ENCODE data around the gene CDH23. TPM values are rescaled to one million over a fixed set of nuclear protein-coding genes. Genes with fewer than 3 reads are reported as not detected.

Gene CDH23
- polyA plus RNA-seq, 1 donor (not counting 4 experiments of a cell fraction or from before 2014, with no cell fraction given), result 0.01 TPM

GRCh38 chr10:71580415-71580814, 183.7 kb downstream of the CDH23 start:
- DNase-seq (ENCODE audit: low read depth, low spot score), result no peak

GRCh38 chr10:71580926-71581325, 184.2 kb downstream of the CDH23 start:
- Histone ChIP-seq H4K20me1 (ENCODE audit: control insufficient read depth, extremely low read depth, insufficient read depth, low read length) (no peaks in the 10 kb centered on the region), H3K27ac (ENCODE audit: control insufficient read depth, insufficient read depth, low read length) (no peak overlapping the region), H2AFZ (ENCODE audit: control insufficient read depth, low read length) (no peak overlapping the region), H3K27me3 (ENCODE audit: control insufficient read depth, extremely low read depth, insufficient read depth, low read length) (peaks cover 8% of the 10 kb centered on the region), H3K79me2 (ENCODE audit: control insufficient read depth, insufficient read depth, low read length) (no peaks in the 10 kb centered on the region), H3K4me3 (ENCODE audit: control insufficient read depth in 2 of 3, extremely low read depth in 1 of 3, insufficient read depth in 2 of 3, low read depth in 1 of 3, low read length in 3 of 3) (no peak overlapping the region), H3K9ac (ENCODE audit: control insufficient read depth, extremely low read depth, insufficient read depth, low read length) (no peak overlapping the region), H3K9me3 (ENCODE audit: control insufficient read depth, low read depth, low read length) (no peaks in the 10 kb centered on the region), H3K9me1 (ENCODE audit: control insufficient read depth, extremely low read depth, insufficient read depth, low read length) (no peaks in the 10 kb centered on the region), H3K36me3 (ENCODE audit: control insufficient read depth in 2 of 2, extremely low read depth in 1 of 2, insufficient read depth in 2 of 2, low read length in 2 of 2) (no peaks in the 10 kb centered on the region), H3K4me2 (ENCODE audit: control insufficient read depth, extremely low read depth, insufficient read depth, low read depth, low read length) (no peak overlapping the region), H3K4me1 (ENCODE audit: control insufficient read depth, extremely low read depth, insufficient read depth, low read length) (no peaks in the 10 kb centered on the region)
- no peak for FAIRE-seq
- TF ChIP-seq CTCF (optimal IDR thresholded peaks at IDR 0.05 in 1 of 3, IDR thresholded peaks at IDR 0.05 in 1 of 3, conservative IDR thresholded peaks at IDR 0.05 in 1 of 3; ENCODE audit: extremely low read depth in 1 of 3, insufficient read depth in 2 of 3, low read length in 3 of 3), result no peak
- TF ChIP-seq EZH2 (IDR thresholded peaks at IDR 0.05; ENCODE audit: low read length), result no peak
- no peak for DNase-seq (ENCODE audit: low read depth, low spot score)
- dilution Hi-C loops (cut with MboI; ENCODE audit: extremely low pct_ligation_motif_present, low sequenced_read_pairs), result no loop called here

More at GRCh38 chr10:71580415-71580814, 183.7 kb downstream of the CDH23 start:
- H3K9me3 ChIP-seq (ENCODE audit: control insufficient read depth, low read depth, low read length), result no peaks in the 10 kb centered on the region
- H2AFZ ChIP-seq (ENCODE audit: control insufficient read depth, low read length), result no peak overlapping the region
- TF ChIP-seq EZH2 (IDR thresholded peaks at IDR 0.05; ENCODE audit: low read length) (no peak), CTCF (optimal IDR thresholded peaks at IDR 0.05 in 1 of 3, IDR thresholded peaks at IDR 0.05 in 1 of 3, conservative IDR thresholded peaks at IDR 0.05 in 1 of 3; ENCODE audit: extremely low read depth in 1 of 3, insufficient read depth in 2 of 3, low read length in 3 of 3) (no peak)
- H3K9me1 ChIP-seq (ENCODE audit: control insufficient read depth, extremely low read depth, insufficient read depth, low read length), result no peaks in the 10 kb centered on the region
- H4K20me1 ChIP-seq (ENCODE audit: control insufficient read depth, extremely low read depth, insufficient read depth, low read length), result no peaks in the 10 kb centered on the region
- H3K9ac ChIP-seq (ENCODE audit: control insufficient read depth, extremely low read depth, insufficient read depth, low read length), result no peak overlapping the region
- H3K27me3 ChIP-seq (ENCODE audit: control insufficient read depth, extremely low read depth, insufficient read depth, low read length), result peaks cover 13% of the 10 kb centered on the region
- no peaks in the 10 kb centered on the region for H3K36me3 ChIP-seq (ENCODE audit: control insufficient read depth in 2 of 2, extremely low read depth in 1 of 2, insufficient read depth in 2 of 2, low read length in 2 of 2)
- no peak overlapping the region for H3K27ac ChIP-seq (ENCODE audit: control insufficient read depth, insufficient read depth, low read length)
- dilution Hi-C loops (cut with MboI; ENCODE audit: extremely low pct_ligation_motif_present, low sequenced_read_pairs), result no loop called here
- FAIRE-seq, result no peak
- no peak overlapping the region for H3K4me2 ChIP-seq (ENCODE audit: control insufficient read depth, extremely low read depth, insufficient read depth, low read depth, low read length)
- no peaks in the 10 kb centered on the region for H3K79me2 ChIP-seq (ENCODE audit: control insufficient read depth, insufficient read depth, low read length)
- H3K4me3 ChIP-seq (ENCODE audit: control insufficient read depth in 2 of 3, extremely low read depth in 1 of 3, insufficient read depth in 2 of 3, low read depth in 1 of 3, low read length in 3 of 3), result no peak overlapping the region
- H3K4me1 ChIP-seq (ENCODE audit: control insufficient read depth, extremely low read depth, insufficient read depth, low read length), result no peaks in the 10 kb centered on the region
